Fibroblast of the aortic adventitia (primary cell): ENCODE data around the gene MPP3. TPM values are rescaled to one million over a fixed set of nuclear protein-coding genes. Genes with fewer than 3 reads are reported as not detected.

Source experiments
- DNase-seq: peaks from one replicate; pipeline ENCODE4 v3.0.0-alpha.2; 2010; ENCODE audit warnings: low read depth
- H3K4me3 ChIP-seq: 2 replicates; pipeline ENCODE4 v1.5.1; 2011; ENCODE audit warnings: low read depth, mild to moderate bottlenecking, control low read depth, low read length, moderate library complexity
- CTCF ChIP-seq: IDR thresholded peaks from 2 replicates; pipeline ENCODE4 v1.5.1; 2011; ENCODE audit warnings: mild to moderate bottlenecking, low read length, control low read depth, inconsistent platforms; ENCODE audit not compliant: insufficient read depth
- total RNA-seq: library from RNA; depleted of rRNA; stranded (reverse); fragments of >200 nt; gene quantifications from 2 replicates; pipeline ENCODE4 v1.2.3, GENCODE V29; 2012; ENCODE audit warnings: low replicate concordance

The MPP3 gene
- total RNA-seq = 5.7 and 9.6 TPM in 2 replicates

GRCh38 chr17:43832976-43833829 lies at the start of gene MPP3:
TSS of gene MPP3 (minus strand) at chr17:43833146. CDS start at chr17:43831906, 1,240 bp downstream.
- peak within 1 kb of the TSS; percentile 73 for H3K4me3 ChIP-seq
- peak; percentile 52 for DNase-seq
- TF ChIP-seq CTCF = no peak

- DNase-seq = no peak
- H3K4me3 ChIP-seq = no peak overlapping the region
- no peak for TF ChIP-seq CTCF
Observed at GRCh38 chr17:43881758-43882505, 49.0 kb upstream of the MPP3 start.

- no peak overlapping the region for H3K4me3 ChIP-seq
- no peak for TF ChIP-seq CTCF
- DNase-seq = no peak
Observed at GRCh38 chr17:43881181-43881580, 48.2 kb upstream of the MPP3 start.

- H3K4me3 ChIP-seq = no peak overlapping the region
- DNase-seq = no peak
- TF ChIP-seq CTCF = peak; percentile 67
Observed at GRCh38 chr17:43880420-43880991, 47.6 kb upstream of the MPP3 start.

- no peak overlapping the region for H3K4me3 ChIP-seq
- TF ChIP-seq CTCF = no peak
- no peak for DNase-seq
Observed at GRCh38 chr17:43879723-43880419, 46.9 kb upstream of the MPP3 start.

GRCh38 chr17:43878260-43879175 lies 45.6 kb upstream of the MPP3 start:
- H3K4me3 ChIP-seq = no peak overlapping the region
- peak; percentile 88 for DNase-seq
- TF ChIP-seq CTCF = peak; percentile 98
